Fibroblast of pulmonary artery (primary cell): ENCODE data around the gene PARP4.
"Not testable (repeated sequence)": the region's sequence is repeated elsewhere in the genome, so short reads cannot be mapped to it uniquely, and the experiment has no call there.

ENCODE experiments used
- DNase-seq: peaks from one replicate; pipeline ENCODE4 v3.0.0-alpha.2; 2010; ENCODE audit warnings: low read depth
- H3K4me3 ChIP-seq: replicated peaks from 2 replicates; pipeline ENCODE4 v1.5.1; 2011; ENCODE audit warnings: low read depth, mild to moderate bottlenecking, control low read depth, low read length, moderate library complexity
- TF ChIP-seq, protein P1 (sequence below): IDR thresholded peaks from 2 replicates; pipeline ENCODE4 v1.5.1; 2011; ENCODE audit warnings: mild to moderate bottlenecking, control low read depth, low read length, inconsistent platforms; ENCODE audit errors: missing control alignments

The PARP4 gene

DNA sequence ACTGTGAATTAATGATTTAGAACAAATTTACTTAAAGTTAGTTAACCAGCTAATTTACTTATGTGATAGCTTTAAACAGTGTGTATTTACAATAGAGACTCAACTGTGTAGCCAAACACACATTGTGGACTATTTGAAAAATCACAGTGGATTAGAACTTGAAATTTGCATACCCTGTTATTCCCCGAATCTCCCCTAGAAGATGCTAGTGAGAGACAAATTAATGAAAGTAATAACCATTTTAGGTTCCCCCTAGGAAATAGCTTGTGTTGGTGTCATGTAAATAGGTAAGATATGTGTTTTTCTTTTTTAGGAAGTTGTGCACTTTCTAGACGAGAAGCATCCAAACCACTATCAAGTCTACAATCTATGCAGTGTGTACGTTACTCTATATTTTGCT, 104.7 kb downstream of the PARP4 start:
- H3K4me3 ChIP-seq = no peak overlapping the region
- DNase-seq = no peak
- TF ChIP-seq, protein P1, sequence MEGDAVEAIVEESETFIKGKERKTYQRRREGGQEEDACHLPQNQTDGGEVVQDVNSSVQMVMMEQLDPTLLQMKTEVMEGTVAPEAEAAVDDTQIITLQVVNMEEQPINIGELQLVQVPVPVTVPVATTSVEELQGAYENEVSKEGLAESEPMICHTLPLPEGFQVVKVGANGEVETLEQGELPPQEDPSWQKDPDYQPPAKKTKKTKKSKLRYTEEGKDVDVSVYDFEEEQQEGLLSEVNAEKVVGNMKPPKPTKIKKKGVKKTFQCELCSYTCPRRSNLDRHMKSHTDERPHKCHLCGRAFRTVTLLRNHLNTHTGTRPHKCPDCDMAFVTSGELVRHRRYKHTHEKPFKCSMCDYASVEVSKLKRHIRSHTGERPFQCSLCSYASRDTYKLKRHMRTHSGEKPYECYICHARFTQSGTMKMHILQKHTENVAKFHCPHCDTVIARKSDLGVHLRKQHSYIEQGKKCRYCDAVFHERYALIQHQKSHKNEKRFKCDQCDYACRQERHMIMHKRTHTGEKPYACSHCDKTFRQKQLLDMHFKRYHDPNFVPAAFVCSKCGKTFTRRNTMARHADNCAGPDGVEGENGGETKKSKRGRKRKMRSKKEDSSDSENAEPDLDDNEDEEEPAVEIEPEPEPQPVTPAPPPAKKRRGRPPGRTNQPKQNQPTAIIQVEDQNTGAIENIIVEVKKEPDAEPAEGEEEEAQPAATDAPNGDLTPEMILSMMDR = peak; percentile 8

DNA sequence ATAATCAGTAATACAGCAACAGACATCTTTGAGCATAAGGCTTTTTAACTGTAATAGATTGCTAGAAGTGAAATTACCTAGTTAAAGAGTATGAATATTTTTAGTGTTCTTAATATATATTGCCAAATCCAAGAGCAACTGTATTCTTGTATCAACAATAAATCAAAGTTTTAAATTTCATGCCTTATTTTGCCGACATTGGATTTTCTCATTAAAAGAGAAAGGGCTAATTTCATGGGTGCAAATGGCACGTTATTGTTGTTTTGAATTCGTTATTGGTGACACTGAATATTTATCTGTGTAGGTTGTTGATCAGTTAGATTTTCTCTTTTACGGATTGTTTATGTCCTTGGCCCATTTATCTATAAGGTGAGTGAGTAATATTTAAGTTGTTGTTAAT, 106.1 kb downstream of the PARP4 start:
- TF ChIP-seq, protein P1 = no peak
- H3K4me3 ChIP-seq = no peak overlapping the region
- no peak for DNase-seq

DNA sequence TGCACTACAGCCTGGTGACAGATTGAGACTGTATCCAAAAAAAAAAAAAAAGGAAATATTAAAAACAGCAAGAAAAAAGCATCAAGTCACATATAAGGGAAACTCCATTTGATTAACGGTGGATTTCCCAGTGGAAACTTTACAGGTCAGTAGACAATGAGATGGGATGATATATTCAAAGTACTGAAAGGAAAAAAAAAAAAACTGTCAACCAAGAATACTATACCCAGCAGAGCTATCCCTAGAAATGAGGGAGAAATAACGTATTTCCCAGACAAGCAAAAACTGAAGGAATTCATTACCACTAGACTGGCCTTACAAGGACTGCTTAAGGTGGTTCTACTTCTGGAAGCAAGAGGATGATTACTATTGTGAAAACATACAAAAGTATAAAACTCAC, 115.8 kb downstream of the PARP4 start:
- DNase-seq = no peak

DNA sequence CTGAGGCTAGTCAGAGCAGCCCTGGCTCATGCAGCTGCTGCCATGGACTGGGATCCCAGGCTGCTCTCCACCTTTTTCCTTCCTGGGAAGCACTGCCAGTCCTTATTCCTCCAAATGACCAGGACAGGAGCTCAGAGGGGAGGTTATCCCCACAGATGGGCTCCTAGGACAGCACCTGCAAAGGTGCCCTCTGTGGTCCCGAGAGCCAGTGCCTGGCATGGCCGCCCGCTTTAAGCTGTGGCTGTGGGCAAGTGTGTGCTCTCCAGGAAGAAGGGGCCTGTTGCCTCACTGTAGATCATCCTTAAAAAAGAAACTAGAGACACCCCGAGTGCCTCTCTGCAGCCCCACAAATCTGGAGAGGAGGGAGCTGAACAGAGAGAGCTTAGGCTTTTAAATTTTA, 119.6 kb downstream of the PARP4 start:
- H3K4me3 ChIP-seq = no peak overlapping the region
- TF ChIP-seq, protein P1 = no peak
- DNase-seq = no peak

More for the DNA sequence above, 115.8 kb downstream of the PARP4 start:
- no peak overlapping the region for H3K4me3 ChIP-seq
- TF ChIP-seq, protein P1 = no peak

DNA sequence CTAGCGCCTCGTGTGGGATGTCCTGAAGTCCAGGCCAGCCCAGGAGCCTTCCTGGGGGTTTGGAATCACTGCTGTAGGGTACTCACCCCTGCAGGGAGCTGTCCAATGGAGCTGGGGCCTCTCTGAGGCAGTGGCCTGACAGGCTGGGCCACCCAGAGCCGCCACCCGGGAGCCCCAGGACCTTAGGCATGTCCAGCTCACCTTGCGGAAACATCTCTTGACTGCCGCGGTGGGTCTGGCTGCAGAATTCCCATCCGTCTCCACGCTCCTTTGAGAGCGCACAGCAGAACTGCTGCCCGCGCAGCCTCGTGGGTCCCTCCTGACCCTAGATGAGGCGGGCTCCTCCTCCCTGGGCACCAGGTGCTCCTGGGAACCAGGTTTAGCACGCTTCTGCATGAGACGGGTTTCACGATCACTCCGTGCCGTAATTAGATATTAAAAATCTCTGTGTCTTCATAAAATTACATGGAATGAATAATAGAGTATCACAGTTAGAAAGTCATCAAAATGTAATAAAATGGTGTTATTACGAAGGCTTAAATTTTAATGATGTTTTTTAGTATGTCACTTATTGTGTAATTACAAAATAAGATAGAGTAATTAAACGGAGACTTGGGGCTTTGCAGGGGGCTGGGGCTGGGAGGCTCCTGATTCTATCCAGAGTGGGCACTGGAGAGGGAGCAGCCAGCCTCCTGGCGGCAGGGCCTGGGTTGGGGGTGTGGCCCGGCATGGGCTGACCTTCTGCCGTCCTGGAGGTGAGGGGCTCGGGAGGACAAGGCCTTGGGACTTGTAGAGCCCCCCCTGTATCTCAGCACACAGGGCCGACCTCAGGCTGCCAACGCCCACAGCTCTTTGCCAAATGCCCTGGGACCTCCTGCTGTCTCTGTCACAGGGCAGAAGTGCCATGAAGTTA, 120.6 kb downstream of the PARP4 start:
- H3K4me3 ChIP-seq = not testable (repeated sequence)

DNA sequence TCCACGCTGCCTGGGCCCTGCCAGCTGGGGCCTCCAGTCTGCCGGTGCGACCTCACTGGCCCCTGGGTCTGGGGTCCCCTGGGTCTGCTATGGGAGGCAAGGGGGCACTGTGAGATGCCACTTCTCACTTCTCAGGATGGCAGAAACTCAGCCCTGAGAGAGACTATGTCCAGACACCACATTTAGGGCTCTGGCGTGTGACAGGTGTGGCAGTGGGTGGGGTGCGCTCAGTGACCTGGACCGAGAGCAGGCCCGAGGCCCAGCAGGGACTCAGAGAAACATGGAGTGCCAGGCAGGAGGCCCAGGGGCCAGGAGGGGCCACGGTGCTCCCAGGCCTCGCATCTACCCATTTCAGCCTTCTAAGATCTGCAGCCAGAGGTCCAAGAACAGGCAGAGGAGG, 121.8 kb downstream of the PARP4 start:
- not testable (repeated sequence) for DNase-seq, H3K4me3 ChIP-seq

More for the DNA sequence above, 120.6 kb downstream of the PARP4 start:
- not testable (repeated sequence) for DNase-seq

DNA sequence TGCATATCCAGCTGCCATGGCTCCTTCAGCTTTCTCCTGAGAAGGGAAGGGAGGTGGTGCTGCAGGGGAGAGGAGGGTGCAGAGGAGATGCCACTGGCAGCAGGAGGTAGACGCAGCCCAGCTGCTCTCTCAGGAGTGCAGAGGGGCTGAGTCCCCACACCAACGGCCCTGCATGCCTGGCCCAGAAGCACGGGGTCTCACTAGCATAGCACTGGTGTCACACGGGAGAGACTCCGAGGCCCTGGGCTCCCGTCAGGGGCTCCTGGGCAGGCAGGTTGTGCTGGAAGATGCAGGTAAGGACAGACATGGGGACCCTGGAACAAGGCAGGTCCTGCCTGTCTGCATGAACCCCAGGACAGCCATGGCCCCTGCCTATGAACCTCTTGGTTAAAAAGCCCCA, 123.1 kb downstream of the PARP4 start:
- TF ChIP-seq, protein P1 = no peak
- no peak for DNase-seq
- H3K4me3 ChIP-seq = no peak overlapping the region

DNA sequence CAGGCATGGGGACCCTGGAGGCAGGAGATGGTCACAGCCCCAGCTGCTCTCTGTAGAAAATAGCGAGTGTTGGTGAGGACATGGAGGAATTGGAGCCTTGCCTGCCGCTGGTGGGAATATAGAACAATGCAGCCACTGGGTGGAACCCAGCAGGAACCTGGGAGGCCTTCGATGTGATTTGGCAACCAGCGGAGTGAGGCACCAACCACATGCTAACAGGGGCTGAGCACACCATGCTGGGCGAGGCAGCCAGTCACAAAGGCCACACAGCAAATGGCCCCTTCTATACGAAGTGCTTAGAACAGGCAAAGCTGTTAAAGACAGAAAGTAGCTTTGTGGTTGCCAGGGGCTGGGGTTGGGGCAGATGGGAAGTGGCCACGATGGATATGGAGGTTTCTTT, 123.8 kb downstream of the PARP4 start:
- not testable (repeated sequence) for H3K4me3 ChIP-seq, DNase-seq
